ENCODE measurements around the gene UFM1. TPM values are rescaled to one million over a fixed set of nuclear protein-coding genes. Genes with fewer than 3 reads are reported as not detected.

The UFM1 gene
- total and polyA plus RNA-seq, 12 donors, result 22.4 to 106 (median 50.1) TPM

DNA sequence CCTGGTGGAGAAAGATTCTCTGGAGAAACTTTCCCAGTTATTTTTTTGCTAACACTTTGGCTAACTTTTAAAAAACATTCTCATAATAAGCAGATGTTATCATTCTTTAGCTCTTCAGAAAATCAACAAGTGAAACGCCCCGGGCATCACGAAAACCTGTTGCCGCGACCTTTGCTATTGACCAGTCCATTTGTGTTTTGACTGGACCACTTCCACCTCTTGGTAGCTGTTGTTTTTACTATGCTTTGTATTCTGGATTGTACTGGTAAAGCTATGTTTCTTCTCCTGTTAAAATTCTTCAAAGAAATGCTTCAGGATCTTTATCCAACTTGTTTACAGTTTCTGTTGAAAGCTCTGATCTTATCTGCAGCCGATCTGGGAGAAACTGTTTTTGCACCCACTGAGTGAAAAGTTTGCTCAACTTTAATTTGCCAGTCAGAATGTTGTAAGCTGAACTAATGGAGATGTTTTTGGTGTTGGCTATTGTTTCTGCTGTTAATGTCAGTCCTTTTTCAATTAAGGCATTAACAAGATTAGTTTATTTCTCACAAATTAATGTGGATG is 23.3 kb downstream of the UFM1 start:
- Histone ChIP-seq H3K4me1 (replicated peaks in 1 of 2) (no peaks in the 10 kb centered on the region), H3K4me3 (no peak overlapping the region), H3K27me3 (no peaks in the 10 kb centered on the region), H3K36me3 (replicated peaks in 1 of 2) (no peaks in the 10 kb centered on the region), H3K9me3 (replicated peaks in 1 of 3) (no peaks in the 10 kb centered on the region), H3K27ac (no peak overlapping the region)
- no peak for DNase-seq
- WGBS, 4 donors, result 53 to 60% (median 57%) methylated on average over 6 of the region's 6 CpGs
- TF ChIP-seq POLR2A (IDR thresholded peaks at IDR 0.05), result no peak
- TF ChIP-seq, protein P1, sequence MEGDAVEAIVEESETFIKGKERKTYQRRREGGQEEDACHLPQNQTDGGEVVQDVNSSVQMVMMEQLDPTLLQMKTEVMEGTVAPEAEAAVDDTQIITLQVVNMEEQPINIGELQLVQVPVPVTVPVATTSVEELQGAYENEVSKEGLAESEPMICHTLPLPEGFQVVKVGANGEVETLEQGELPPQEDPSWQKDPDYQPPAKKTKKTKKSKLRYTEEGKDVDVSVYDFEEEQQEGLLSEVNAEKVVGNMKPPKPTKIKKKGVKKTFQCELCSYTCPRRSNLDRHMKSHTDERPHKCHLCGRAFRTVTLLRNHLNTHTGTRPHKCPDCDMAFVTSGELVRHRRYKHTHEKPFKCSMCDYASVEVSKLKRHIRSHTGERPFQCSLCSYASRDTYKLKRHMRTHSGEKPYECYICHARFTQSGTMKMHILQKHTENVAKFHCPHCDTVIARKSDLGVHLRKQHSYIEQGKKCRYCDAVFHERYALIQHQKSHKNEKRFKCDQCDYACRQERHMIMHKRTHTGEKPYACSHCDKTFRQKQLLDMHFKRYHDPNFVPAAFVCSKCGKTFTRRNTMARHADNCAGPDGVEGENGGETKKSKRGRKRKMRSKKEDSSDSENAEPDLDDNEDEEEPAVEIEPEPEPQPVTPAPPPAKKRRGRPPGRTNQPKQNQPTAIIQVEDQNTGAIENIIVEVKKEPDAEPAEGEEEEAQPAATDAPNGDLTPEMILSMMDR (IDR thresholded peaks at IDR 0.05), result no peak
- intact Hi-C loops (cut with DNase I), result no loop called here

DNA sequence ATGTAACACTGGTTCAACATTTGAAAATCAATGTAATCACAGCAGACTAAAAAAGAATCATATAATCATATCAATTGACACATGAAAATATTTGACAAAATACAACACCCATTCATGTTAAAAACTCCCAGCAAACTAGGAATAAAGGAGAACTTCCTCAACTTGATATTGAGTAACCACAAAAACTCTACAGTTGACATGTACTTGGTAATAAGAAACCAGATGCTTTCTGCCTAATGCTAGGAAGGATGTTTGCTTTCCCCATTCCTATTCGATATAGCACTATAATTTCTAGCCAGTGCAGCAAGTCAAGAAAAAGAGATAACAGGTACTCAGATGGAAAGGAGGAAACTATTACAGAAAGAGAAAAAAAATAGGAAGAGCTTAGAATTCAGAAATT is 26.9 kb downstream of the UFM1 start:
- no peaks in the 10 kb centered on the region for H3K4me1 ChIP-seq (replicated peaks in 1 of 2)
- DNase-seq, result no peak
- no peaks in the 10 kb centered on the region for H3K27me3 ChIP-seq
- no peak overlapping the region for H3K27ac ChIP-seq
- no peaks in the 10 kb centered on the region for H3K36me3 ChIP-seq (replicated peaks in 1 of 2)
- intact Hi-C loops (cut with DNase I), result no loop called here
- no peaks in the 10 kb centered on the region for H3K9me3 ChIP-seq (replicated peaks in 1 of 3)
- 0% methylated on average over 1 of the region's 1 CpG for WGBS, 4 donors
- TF ChIP-seq, protein P1 (IDR thresholded peaks at IDR 0.05), result no peak
- TF ChIP-seq POLR2A (IDR thresholded peaks at IDR 0.05), result no peak
- H3K4me3 ChIP-seq, result no peak overlapping the region

DNA sequence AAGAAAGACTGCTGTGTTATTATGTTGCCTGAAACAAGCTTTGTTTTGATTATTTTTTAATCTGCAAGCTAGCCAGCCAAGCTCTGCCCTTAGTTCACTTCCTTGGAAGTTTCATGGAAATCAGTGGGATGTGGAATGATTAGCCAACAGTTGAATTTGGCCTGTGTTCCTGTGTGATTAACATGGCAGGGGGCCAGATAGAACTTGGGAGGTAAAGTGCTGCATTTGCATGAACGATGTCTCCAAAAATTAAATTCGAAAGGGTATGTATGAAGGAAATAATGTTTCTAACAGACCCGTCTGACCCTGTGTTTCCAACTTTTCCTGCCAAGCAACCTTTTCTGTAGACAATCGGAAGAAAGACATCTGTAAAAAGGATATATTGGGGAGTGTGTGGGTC is 32.2 kb downstream of the UFM1 start:
- Histone ChIP-seq H3K4me1 (replicated peaks in 1 of 2) (no peaks in the 10 kb centered on the region), H3K27ac (no peak overlapping the region), H3K36me3 (replicated peaks in 1 of 2) (no peaks in the 10 kb centered on the region), H3K27me3 (no peaks in the 10 kb centered on the region), H3K9me3 (replicated peaks in 1 of 3) (no peaks in the 10 kb centered on the region), H3K4me3 (no peak overlapping the region)
- intact Hi-C loops (cut with DNase I), result no loop called here
- TF ChIP-seq POLR2A (IDR thresholded peaks at IDR 0.05), result no peak
- TF ChIP-seq, protein P1 (IDR thresholded peaks at IDR 0.05), result no peak
- WGBS, 4 donors, result 49 to 58% (median 56%) methylated on average over 4 of the region's 4 CpGs
- peak in 2 of 7 donors; percentile 22 to 26 for DNase-seq

DNA sequence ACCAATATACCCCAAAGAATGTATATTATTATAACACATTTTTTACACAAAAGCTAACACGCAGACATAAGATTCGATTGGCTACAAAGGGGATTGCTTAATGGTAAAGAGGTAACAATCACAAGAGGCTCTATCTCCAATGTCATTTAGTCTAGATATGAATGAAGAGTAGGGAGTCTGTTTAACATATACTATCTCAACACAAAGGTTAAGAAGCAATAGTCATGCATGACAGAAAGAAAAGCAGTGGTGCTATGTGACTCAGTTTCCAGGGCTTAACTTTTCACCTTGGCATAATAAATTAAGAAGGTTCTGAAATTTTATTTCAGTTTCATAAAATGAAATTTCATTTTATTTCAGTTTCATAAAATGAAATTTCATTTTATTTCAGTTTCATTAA is 33.3 kb downstream of the UFM1 start:
- TF ChIP-seq, protein P1 (IDR thresholded peaks at IDR 0.05), result no peak
- TF ChIP-seq POLR2A (IDR thresholded peaks at IDR 0.05), result no peak
- H3K4me1 ChIP-seq (replicated peaks in 1 of 2), result no peaks in the 10 kb centered on the region
- intact Hi-C loops (cut with DNase I), result no loop called here
- no peaks in the 10 kb centered on the region for H3K36me3 ChIP-seq (replicated peaks in 1 of 2)
- no peak overlapping the region for H3K4me3 ChIP-seq
- H3K9me3 ChIP-seq (replicated peaks in 1 of 3), result no peaks in the 10 kb centered on the region
- 82 to 90% (median 84%) methylated on average over 2 of the region's 2 CpGs for WGBS, 4 donors
- DNase-seq, result no peak
- H3K27ac ChIP-seq, result no peak overlapping the region
- no peaks in the 10 kb centered on the region for H3K27me3 ChIP-seq

Measured in adrenal gland (tissue), 12 donors.